ENCODE data around the gene ACR. TPM values are rescaled to one million over a fixed set of nuclear protein-coding genes. Genes with fewer than 3 reads are reported as not detected.

Gene ACR
- total and polyA plus RNA-seq, 2 of the 13 experiments (the other 11 are each of a cell fraction or from before 2014, with no cell fraction given), result 0.15 TPM; not detected in 1

DNA sequence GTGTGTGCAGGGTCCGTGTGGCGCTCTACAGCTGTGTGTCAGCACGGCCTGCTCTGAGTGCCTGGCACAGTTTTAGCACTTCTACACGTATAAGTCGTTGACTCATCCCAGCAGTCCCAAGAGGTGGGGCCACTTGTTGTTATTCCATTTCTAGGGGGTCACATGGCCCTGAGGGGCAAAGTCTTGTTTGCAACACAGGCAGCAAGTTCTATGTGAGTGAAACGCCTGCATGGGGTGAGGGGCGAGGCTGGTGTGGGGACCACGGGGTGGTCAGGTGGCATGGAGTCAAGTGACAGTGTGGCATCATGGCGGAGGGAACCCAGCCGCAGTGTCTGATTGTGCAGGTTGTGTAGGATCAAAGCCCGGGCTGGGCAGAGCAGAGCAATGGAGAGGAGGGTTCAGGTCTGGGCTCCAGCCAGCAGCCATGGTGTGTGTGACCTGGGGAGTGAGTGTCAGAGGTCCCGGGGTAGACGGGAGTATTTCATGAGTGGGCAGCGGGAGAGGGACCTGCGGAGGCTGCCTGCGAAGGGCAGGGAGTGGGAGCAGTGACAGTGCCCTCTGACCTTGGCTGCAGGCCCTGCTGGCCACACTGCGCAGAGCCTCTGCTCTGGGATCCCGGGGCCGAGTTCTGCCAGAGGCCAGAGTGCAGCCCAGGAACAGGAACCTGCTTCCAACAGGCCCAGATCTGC is 37.5 kb upstream of the ACR start (continued):
- TF ChIP-seq ZNF567 (CRISPR knock-in tag; IDR thresholded peaks at IDR 0.05; ENCODE audit: borderline replicate concordance), result no peak; the same call in none of the 2 replicates
- peak; percentile 55 for TF ChIP-seq BCL6 (CRISPR knock-in tag; IDR thresholded peaks at IDR 0.05)
- TF ChIP-seq ZNF512 (CRISPR knock-in tag; IDR thresholded peaks at IDR 0.05), result peak; percentile 8; the same call in 1 of the 2 replicates
- TF ChIP-seq TFE3 (CRISPR knock-in tag; IDR thresholded peaks at IDR 0.05), result peak; percentile 99
- no peak for TF ChIP-seq KMT2B (CRISPR knock-in tag; IDR thresholded peaks at IDR 0.05)
- TF ChIP-seq POLR2AphosphoS2 (IDR thresholded peaks at IDR 0.05; ENCODE audit: low read depth, low read length), result no peak
- TF ChIP-seq, protein P1, sequence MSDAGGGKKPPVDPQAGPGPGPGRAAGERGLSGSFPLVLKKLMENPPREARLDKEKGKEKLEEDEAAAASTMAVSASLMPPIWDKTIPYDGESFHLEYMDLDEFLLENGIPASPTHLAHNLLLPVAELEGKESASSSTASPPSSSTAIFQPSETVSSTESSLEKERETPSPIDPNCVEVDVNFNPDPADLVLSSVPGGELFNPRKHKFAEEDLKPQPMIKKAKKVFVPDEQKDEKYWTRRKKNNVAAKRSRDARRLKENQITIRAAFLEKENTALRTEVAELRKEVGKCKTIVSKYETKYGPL (CRISPR knock-in tag; IDR thresholded peaks at IDR 0.05), result no peak
- TF ChIP-seq HCFC1 (IDR thresholded peaks at IDR 0.05; ENCODE audit: low read depth, low read length), result no peak
- TF ChIP-seq ZNF772 (CRISPR knock-in tag; IDR thresholded peaks at IDR 0.05), result no peak
- TF ChIP-seq EHMT2 (IDR thresholded peaks at IDR 0.05; ENCODE audit: borderline replicate concordance, low read depth, low read length), result no peak
- no peak for TF ChIP-seq ZNF775 (CRISPR knock-in tag; IDR thresholded peaks at IDR 0.05; ENCODE audit: borderline replicate concordance)
- TF ChIP-seq ZBTB1 (CRISPR knock-in tag; IDR thresholded peaks at IDR 0.05; ENCODE audit: borderline replicate concordance), result no peak
- TF ChIP-seq ZNF605 (CRISPR knock-in tag; IDR thresholded peaks at IDR 0.05), result peak; percentile 93
- no peak; the same call in 1 of the 2 replicates for TF ChIP-seq REL (CRISPR knock-in tag; conservative IDR thresholded peaks at IDR 0.05)
- no peak; the same call in 1 of the 2 replicates for TF ChIP-seq ZNF709 (CRISPR knock-in tag; IDR thresholded peaks at IDR 0.05)
- TF ChIP-seq TCF7 (IDR thresholded peaks at IDR 0.05; ENCODE audit: low read depth), result 0 out of 2 replicates have a peak, but pooled peaks have one; percentile 6
- TF ChIP-seq YEATS2 (CRISPR knock-in tag; IDR thresholded peaks at IDR 0.05; ENCODE audit: borderline replicate concordance), result peak; percentile 36; the same call in 1 of the 2 replicates
- no peak for TF ChIP-seq ATRX (CRISPR knock-in tag; IDR thresholded peaks at IDR 0.05; ENCODE audit: borderline replicate concordance)
- no peak for TF ChIP-seq ZFP62 (CRISPR knock-in tag; IDR thresholded peaks at IDR 0.05)
- 0 out of 2 replicates have a peak, but pooled peaks have one; percentile 68 for TF ChIP-seq THAP8 (CRISPR knock-in tag; IDR thresholded peaks at IDR 0.05; ENCODE audit: borderline replicate concordance)
- TF ChIP-seq FOXO4 (CRISPR knock-in tag; conservative IDR thresholded peaks at IDR 0.05), result no peak
- peak; percentile 18; the same call in 1 of the 2 replicates for TF ChIP-seq ZBTB21 (CRISPR knock-in tag; IDR thresholded peaks at IDR 0.05)
- peak; percentile 23; the same call in 1 of the 2 replicates for TF ChIP-seq ELF1 (CRISPR knock-in tag; IDR thresholded peaks at IDR 0.05)
- 0 out of 2 replicates have a peak, but pooled peaks have one; percentile 56 for TF ChIP-seq ZNF788 (CRISPR knock-in tag; IDR thresholded peaks at IDR 0.05; ENCODE audit: borderline replicate concordance)
- TF ChIP-seq MAFF (IDR thresholded peaks at IDR 0.05; ENCODE audit: low read depth, low read length), result no peak
- no peak for TF ChIP-seq CBX1 (IDR thresholded peaks at IDR 0.05; ENCODE audit: low read depth)

Data from HepG2 (cell line).